Sigmoid colon (tissue), 7 donors: ENCODE measurements around the gene STX18. TPM values are rescaled to one million over a fixed set of nuclear protein-coding genes. Genes with fewer than 3 reads are reported as not detected.
"Not testable (repeated sequence)": the region's sequence is repeated elsewhere in the genome, so short reads cannot be mapped to it uniquely, and the experiment has no call there.

Experiments used
- DNase-seq: peaks from one replicate; pipeline ENCODE4 v3.0.0-alpha.2; 2019
- H3K27ac ChIP-seq, 4 donors: fragments of 200-600 bp; sonication (generic); one replicate each; pipeline ENCODE4 v1.5.1; 2016 to 2019; ENCODE audit warnings: mild to moderate bottlenecking in 1 of 4
- H3K27me3 ChIP-seq, 3 donors: fragments of 200-600 bp; sonication (generic); one replicate each; pipeline ENCODE4 v1.5.1; 2019; ENCODE audit warnings: mild to moderate bottlenecking in 1 of 3
- H3K36me3 ChIP-seq, 4 donors: fragments of 200-600 bp; sonication (generic); one replicate each; pipeline ENCODE4 v1.5.1; 2016 to 2019
- H3K4me1 ChIP-seq, 4 donors: fragments of 200-600 bp; sonication (generic); one replicate each; pipeline ENCODE4 v1.5.1; 2017 to 2019
- H3K4me3 ChIP-seq, 4 donors: fragments of 200-600 bp; sonication (generic); one replicate each; pipeline ENCODE4 v1.5.1; 2017 to 2019; ENCODE audit warnings: mild to moderate bottlenecking in 2 of 4, moderate library complexity in 1 of 4
- H3K9me3 ChIP-seq, 4 donors: fragments of 200-600 bp in 3 of 4; sonication (generic) in 3 of 4; one replicate each; pipeline versions ENCODE4 v1.5.1 to v1.6.1; 2013 to 2019
- CTCF ChIP-seq, 4 experiments: fragments of 450-650 bp in 3 of 4; fragments of 200-600 bp in 1 of 4; IDR thresholded peaks; one replicate each; pipeline ENCODE4 v1.5.1; 2016 to 2019; ENCODE audit warnings: antibody characterized with exemption in 4 of 4, mild to moderate bottlenecking in 3 of 4, moderate library complexity in 2 of 4
- EP300 ChIP-seq, 4 donors: sonication (generic); formaldehyde crosslinking; IDR thresholded peaks; one replicate each; pipeline ENCODE4 v1.6.1; 2017; ENCODE audit warnings: antibody characterized with exemption in 4 of 4
- POLR2A ChIP-seq, 2 donors: fragments of 450-650 bp; IDR thresholded peaks; one replicate each; pipeline ENCODE4 v1.6.1; 2016; ENCODE audit warnings: antibody characterized with exemption in 2 of 2, mild to moderate bottlenecking in 2 of 2, moderate library complexity in 2 of 2
- POLR2AphosphoS5 ChIP-seq, 4 donors: sonication (generic); formaldehyde crosslinking; IDR thresholded peaks; one replicate each; pipeline ENCODE4 v1.6.1; 2017; ENCODE audit warnings: antibody characterized with exemption in 4 of 4
- WGBS, 2 donors: extraction: QIAGEN DNeasy Blood & Tissue Kit; methylation state at CpG; one replicate each; pipeline ENCODE4 v1.1.7; 2013; 5-methylcytosine and 5-hydroxymethylcytosine counted together
- intact Hi-C: fragments of 100-400 bp; cut with DNase I; formaldehyde crosslinking; loops from one replicate; pipeline ENCODE4 v1.15.1; 2023
- polyA plus RNA-seq, 3 donors: library from polyadenylated mRNA; stranded (reverse); fragments of 200-250 nt; gene quantifications; one replicate each; pipeline ENCODE4 v1.2.3, GENCODE V29; 2013
- total RNA-seq, 4 donors: library from RNA; depleted of rRNA; stranded (reverse); fragments of >200 nt; gene quantifications; one replicate each; pipeline ENCODE4 v1.1.0, GENCODE V29; 2016
- donor health status: healthy with polysubstance abuse.
- donor health status: Bipolar disorder and iron deficiency.
- donor health status: healthy.

The STX18 gene
- total and polyA plus RNA-seq, 7 donors, result 23.5 to 45.1 (median 26.3) TPM

GRCh38 chr4:4568806-4569427, 27.1 kb upstream of the STX18 start:
- Histone ChIP-seq H3K4me1 (no peaks in the 10 kb centered on the region), H3K27ac (no peak overlapping the region), H3K36me3 (no peaks in the 10 kb centered on the region), H3K27me3 (no peaks in the 10 kb centered on the region), H3K9me3 (no peaks in the 10 kb centered on the region), H3K4me3 (no peak overlapping the region)
- TF ChIP-seq POLR2AphosphoS5 (IDR thresholded peaks at IDR 0.05) (no peak), POLR2A (IDR thresholded peaks at IDR 0.05) (no peak), CTCF (IDR thresholded peaks at IDR 0.05) (no peak), EP300 (IDR thresholded peaks at IDR 0.05) (no peak)
- no peak for DNase-seq
- intact Hi-C loops, result no loop called here
- 96 to 97% methylated on average over 3 of the region's 3 CpGs for WGBS, 2 donors

GRCh38 chr4:4566359-4566758, 24.5 kb upstream of the STX18 start:
- H3K4me3 ChIP-seq, H3K4me1 ChIP-seq, H3K36me3 ChIP-seq, H3K9me3 ChIP-seq, intact Hi-C loops, H3K27me3 ChIP-seq, DNase-seq, H3K27ac ChIP-seq: not testable (repeated sequence)

- TF ChIP-seq CTCF (IDR thresholded peaks at IDR 0.05) (no peak), EP300 (IDR thresholded peaks at IDR 0.05) (no peak), POLR2A (IDR thresholded peaks at IDR 0.05) (no peak), POLR2AphosphoS5 (IDR thresholded peaks at IDR 0.05) (no peak)
- Histone ChIP-seq H3K27me3 (no peaks in the 10 kb centered on the region), H3K36me3 (no peaks in the 10 kb centered on the region), H3K4me1 (no peaks in the 10 kb centered on the region), H3K27ac (no peak overlapping the region), H3K9me3 (no peaks in the 10 kb centered on the region), H3K4me3 (no peak overlapping the region)
- DNase-seq, result no peak
- WGBS, 2 donors, result 91 to 94% methylated on average over 3 of the region's 3 CpGs
- intact Hi-C loops, result no loop called here
Measured at GRCh38 chr4:4564522-4564921, 22.7 kb upstream of the STX18 start.

- H3K4me1 ChIP-seq, result no peaks in the 10 kb centered on the region
- H3K27ac ChIP-seq, result no peak overlapping the region
- intact Hi-C loops, result no loop called here
- no peak for TF ChIP-seq EP300 (IDR thresholded peaks at IDR 0.05)
- TF ChIP-seq POLR2A (IDR thresholded peaks at IDR 0.05), result no peak
- no peak for TF ChIP-seq POLR2AphosphoS5 (IDR thresholded peaks at IDR 0.05)
- no peak for TF ChIP-seq CTCF (IDR thresholded peaks at IDR 0.05)
- DNase-seq, result no peak
- WGBS, 2 donors, result 81 to 82% methylated on average over 5 of the region's 5 CpGs
- H3K27me3 ChIP-seq, result no peaks in the 10 kb centered on the region
- no peaks in the 10 kb centered on the region for H3K9me3 ChIP-seq
- H3K4me3 ChIP-seq, result no peak overlapping the region
- no peaks in the 10 kb centered on the region for H3K36me3 ChIP-seq
Measured at GRCh38 chr4:4560642-4561041, 18.8 kb upstream of the STX18 start.

- 72 to 89% methylated on average over 3 of the region's 3 CpGs for WGBS, 2 donors
- no peak overlapping the region for H3K27ac ChIP-seq
- intact Hi-C loops, result no loop called here
- H3K4me3 ChIP-seq, result no peak overlapping the region
- H3K4me1 ChIP-seq, result no peaks in the 10 kb centered on the region
- no peak for TF ChIP-seq CTCF (IDR thresholded peaks at IDR 0.05)
- no peak for TF ChIP-seq POLR2A (IDR thresholded peaks at IDR 0.05)
- no peak for TF ChIP-seq POLR2AphosphoS5 (IDR thresholded peaks at IDR 0.05)
- no peak for TF ChIP-seq EP300 (IDR thresholded peaks at IDR 0.05)
- no peaks in the 10 kb centered on the region for H3K9me3 ChIP-seq
- no peak for DNase-seq
- no peaks in the 10 kb centered on the region for H3K36me3 ChIP-seq
- no peaks in the 10 kb centered on the region for H3K27me3 ChIP-seq
Measured at GRCh38 chr4:4560136-4560535, 18.3 kb upstream of the STX18 start.
